Thyroid gland (tissue), 4 donors: ENCODE measurements around the gene BEST2.

Experiments used
- POLR2A ChIP-seq, 2 donors: fragments of 450-650 bp; IDR thresholded peaks; one replicate each; pipeline ENCODE4 v1.6.1; 2017; ENCODE audit warnings: antibody characterized with exemption in 2 of 2, mild to moderate bottlenecking in 2 of 2, moderate library complexity in 1 of 2
- TF ChIP-seq, protein P1 (sequence below), 6 experiments: fragments of 200-600 bp in 3 of 6; fragments of 450-650 bp in 3 of 6; sonication (generic) in 3 of 6; IDR thresholded peaks; one replicate each; pipeline ENCODE4 v1.5.1; 2016 to 2019; ENCODE audit warnings: antibody characterized with exemption in 6 of 6, mild to moderate bottlenecking in 2 of 6, inconsistent platforms in 1 of 6, moderate library complexity in 1 of 6

DNA sequence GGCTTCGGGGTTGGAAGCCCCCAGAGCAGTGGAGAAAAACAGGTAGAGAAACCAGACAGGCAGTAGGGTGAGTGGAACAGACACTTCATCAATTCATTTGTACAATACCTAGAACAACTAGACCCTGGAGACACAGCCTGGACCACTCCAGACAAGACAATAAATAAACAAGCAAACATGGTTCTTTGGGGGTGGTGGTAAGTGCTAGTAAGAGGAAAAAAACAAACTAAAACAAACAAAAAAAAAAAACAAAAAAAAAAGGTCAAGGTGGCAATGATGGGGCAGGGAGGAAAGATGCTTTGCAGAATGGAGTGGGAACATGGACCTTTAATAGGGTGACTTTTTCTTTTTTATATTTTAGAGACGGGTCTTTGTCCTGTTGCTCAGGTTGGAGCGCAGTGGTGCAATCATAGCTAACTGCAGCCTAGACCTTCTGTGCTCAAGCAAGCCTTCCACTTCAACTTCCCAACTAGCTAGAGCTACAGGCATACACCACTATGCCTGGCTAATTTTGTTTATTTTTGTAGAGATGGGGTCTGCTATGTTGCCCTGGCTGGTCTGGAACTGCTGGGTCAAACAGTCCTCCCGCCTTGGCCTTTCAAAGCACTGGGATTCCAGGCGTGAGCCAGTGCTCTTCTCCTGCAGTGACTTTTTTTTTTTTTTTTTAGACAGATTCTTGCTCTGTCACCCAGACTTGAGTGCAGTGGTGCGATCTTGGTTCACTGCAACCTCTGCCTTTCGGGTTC, 42.8 kb downstream of the BEST2 start:
- TF ChIP-seq, protein P1, sequence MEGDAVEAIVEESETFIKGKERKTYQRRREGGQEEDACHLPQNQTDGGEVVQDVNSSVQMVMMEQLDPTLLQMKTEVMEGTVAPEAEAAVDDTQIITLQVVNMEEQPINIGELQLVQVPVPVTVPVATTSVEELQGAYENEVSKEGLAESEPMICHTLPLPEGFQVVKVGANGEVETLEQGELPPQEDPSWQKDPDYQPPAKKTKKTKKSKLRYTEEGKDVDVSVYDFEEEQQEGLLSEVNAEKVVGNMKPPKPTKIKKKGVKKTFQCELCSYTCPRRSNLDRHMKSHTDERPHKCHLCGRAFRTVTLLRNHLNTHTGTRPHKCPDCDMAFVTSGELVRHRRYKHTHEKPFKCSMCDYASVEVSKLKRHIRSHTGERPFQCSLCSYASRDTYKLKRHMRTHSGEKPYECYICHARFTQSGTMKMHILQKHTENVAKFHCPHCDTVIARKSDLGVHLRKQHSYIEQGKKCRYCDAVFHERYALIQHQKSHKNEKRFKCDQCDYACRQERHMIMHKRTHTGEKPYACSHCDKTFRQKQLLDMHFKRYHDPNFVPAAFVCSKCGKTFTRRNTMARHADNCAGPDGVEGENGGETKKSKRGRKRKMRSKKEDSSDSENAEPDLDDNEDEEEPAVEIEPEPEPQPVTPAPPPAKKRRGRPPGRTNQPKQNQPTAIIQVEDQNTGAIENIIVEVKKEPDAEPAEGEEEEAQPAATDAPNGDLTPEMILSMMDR (IDR thresholded peaks at IDR 0.05), result no peak
- no peak for TF ChIP-seq POLR2A (IDR thresholded peaks at IDR 0.05)
